Measurements from ENCODE around the gene RGPD3. TPM values are rescaled to one million over a fixed set of nuclear protein-coding genes. Genes with fewer than 3 reads are reported as not detected.
"Not testable (repeated sequence)": the region's sequence is repeated elsewhere in the genome, so short reads cannot be mapped to it uniquely, and the experiment has no call there.

RGPD3 gene
- total and polyA plus RNA-seq, 2 donors (not counting 1 experiment from before 2014, with no cell fraction given) = 0.16 to 0.37 TPM

- H3K27ac Mint-ChIP-seq; H3K27ac ChIP-seq (ENCODE audit: low read length in 2 of 2); CTCF ChIA-PET; H4K20me1 ChIP-seq (ENCODE audit: control insufficient read depth, insufficient read depth, low read length, poor library complexity, severe bottlenecking); H2AFZ ChIP-seq (ENCODE audit: insufficient read depth, low read depth, low read length, poor library complexity, severe bottlenecking); H3K4me3 ChIP-seq (ENCODE audit: control extremely low read depth in 1 of 5, extremely low read depth in 1 of 5, insufficient read depth in 1 of 5, low read depth in 2 of 5, low read length in 4 of 5); ATAC-seq (ENCODE audit: low read depth); H3K9ac ChIP-seq (ENCODE audit: low read length); H3K4me1 ChIP-seq (ENCODE audit: control insufficient read depth in 2 of 2, insufficient read depth in 2 of 2, low read length in 2 of 2); H3K79me2 ChIP-seq (ENCODE audit: control insufficient read depth, insufficient read depth, low read length); POLR2A ChIA-PET; H3K9me3 ChIP-seq (ENCODE audit: control extremely low read depth in 1 of 3, control insufficient read depth in 2 of 3, insufficient read depth in 1 of 3, low read length in 2 of 3); H3K9me3 Mint-ChIP-seq (ENCODE audit: insufficient read depth); DNase-seq; H3K4me1 Mint-ChIP-seq; H3K4me3 Mint-ChIP-seq; H3K27me3 ChIP-seq (replicated peaks in 1 of 4; ENCODE audit: control extremely low read depth in 1 of 4, control insufficient read depth in 3 of 4, insufficient read depth in 4 of 4, low read length in 3 of 4); H3K27me3 Mint-ChIP-seq; H3K36me3 ChIP-seq (replicated peaks in 1 of 2; ENCODE audit: control extremely low read depth in 1 of 2, control insufficient read depth in 1 of 2, extremely low read depth in 1 of 2, insufficient read depth in 2 of 2, low read length in 1 of 2); H3K4me2 ChIP-seq (replicated peaks; ENCODE audit: low read depth, low read length, poor library complexity, severe bottlenecking): not testable (repeated sequence)
- TF ChIP-seq CTCF (IDR thresholded peaks at IDR 0.05) = peak; percentile 30
- WGBS (ENCODE audit: insufficient coverage) = no CpG with 5 or more reads among the region's 4 CpGs
- intact Hi-C loops (cut with micrococcal nuclease) = loop anchor here (10.0 kb wide), 1 partner anchor 366 kb away; no protein-coding TSS in a partner anchor
These were observed 2.4 kb upstream of the RGPD3 start for GRCh38 chr2:106470658-106471057.

- H3K4me1 ChIP-seq (ENCODE audit: control insufficient read depth in 2 of 2, insufficient read depth in 2 of 2, low read length in 2 of 2); H3K36me3 ChIP-seq (replicated peaks in 1 of 2; ENCODE audit: control extremely low read depth in 1 of 2, control insufficient read depth in 1 of 2, extremely low read depth in 1 of 2, insufficient read depth in 2 of 2, low read length in 1 of 2); DNase-seq; intact Hi-C loops (cut with micrococcal nuclease); H3K4me2 ChIP-seq (replicated peaks; ENCODE audit: low read depth, low read length, poor library complexity, severe bottlenecking); H4K20me1 ChIP-seq (ENCODE audit: control insufficient read depth, insufficient read depth, low read length, poor library complexity, severe bottlenecking); CTCF ChIA-PET; H3K4me1 Mint-ChIP-seq; H3K9me3 Mint-ChIP-seq (ENCODE audit: insufficient read depth); H3K4me3 ChIP-seq (ENCODE audit: control extremely low read depth in 1 of 5, extremely low read depth in 1 of 5, insufficient read depth in 1 of 5, low read depth in 2 of 5, low read length in 4 of 5); POLR2A ChIA-PET; H3K9ac ChIP-seq (ENCODE audit: low read length); H3K9me3 ChIP-seq (ENCODE audit: control extremely low read depth in 1 of 3, control insufficient read depth in 2 of 3, insufficient read depth in 1 of 3, low read length in 2 of 3); H3K27ac Mint-ChIP-seq; H3K4me3 Mint-ChIP-seq; ATAC-seq (ENCODE audit: low read depth); H3K79me2 ChIP-seq (ENCODE audit: control insufficient read depth, insufficient read depth, low read length); H3K27me3 Mint-ChIP-seq; H2AFZ ChIP-seq (ENCODE audit: insufficient read depth, low read depth, low read length, poor library complexity, severe bottlenecking); H3K27ac ChIP-seq (ENCODE audit: low read length in 2 of 2); H3K27me3 ChIP-seq (replicated peaks in 1 of 4; ENCODE audit: control extremely low read depth in 1 of 4, control insufficient read depth in 3 of 4, insufficient read depth in 4 of 4, low read length in 3 of 4): not testable (repeated sequence)
- 95% methylated on average over 35 of the region's 49 CpGs for WGBS (ENCODE audit: insufficient coverage)
These were observed 697 bp downstream of the RGPD3 start for GRCh38 chr2:106467516-106467915.

- H3K27ac ChIP-seq (ENCODE audit: low read length in 2 of 2); intact Hi-C loops (cut with micrococcal nuclease); POLR2A ChIA-PET: not testable (repeated sequence)
These were observed 6.3 kb downstream of the RGPD3 start for GRCh38 chr2:106461882-106462281.

GRCh38 chr2:106390680-106391079, 77.5 kb downstream of the RGPD3 start:
- H3K4me3 Mint-ChIP-seq; H3K4me3 ChIP-seq (ENCODE audit: control extremely low read depth in 1 of 5, extremely low read depth in 1 of 5, insufficient read depth in 1 of 5, low read depth in 2 of 5, low read length in 4 of 5); H3K4me2 ChIP-seq (replicated peaks; ENCODE audit: low read depth, low read length, poor library complexity, severe bottlenecking); H3K27ac Mint-ChIP-seq; ATAC-seq (ENCODE audit: low read depth); H3K27me3 Mint-ChIP-seq; H3K9me3 ChIP-seq (ENCODE audit: control extremely low read depth in 1 of 3, control insufficient read depth in 2 of 3, insufficient read depth in 1 of 3, low read length in 2 of 3); CTCF ChIA-PET; H3K36me3 ChIP-seq (replicated peaks in 1 of 2; ENCODE audit: control extremely low read depth in 1 of 2, control insufficient read depth in 1 of 2, extremely low read depth in 1 of 2, insufficient read depth in 2 of 2, low read length in 1 of 2); H3K9ac ChIP-seq (ENCODE audit: low read length); H3K27me3 ChIP-seq (replicated peaks in 1 of 4; ENCODE audit: control extremely low read depth in 1 of 4, control insufficient read depth in 3 of 4, insufficient read depth in 4 of 4, low read length in 3 of 4); DNase-seq; H4K20me1 ChIP-seq (ENCODE audit: control insufficient read depth, insufficient read depth, low read length, poor library complexity, severe bottlenecking); H3K79me2 ChIP-seq (ENCODE audit: control insufficient read depth, insufficient read depth, low read length); H3K4me1 ChIP-seq (ENCODE audit: control insufficient read depth in 2 of 2, insufficient read depth in 2 of 2, low read length in 2 of 2); intact Hi-C loops (cut with micrococcal nuclease); H3K27ac ChIP-seq (ENCODE audit: low read length in 2 of 2); H3K9me3 Mint-ChIP-seq (ENCODE audit: insufficient read depth); H3K4me1 Mint-ChIP-seq; POLR2A ChIA-PET; H2AFZ ChIP-seq (ENCODE audit: insufficient read depth, low read depth, low read length, poor library complexity, severe bottlenecking): not testable (repeated sequence)
- WGBS (ENCODE audit: insufficient coverage) = no CpG with 5 or more reads among the region's 5 CpGs

More at GRCh38 chr2:106461882-106462281, 6.3 kb downstream of the RGPD3 start:
- H2AFZ ChIP-seq (ENCODE audit: insufficient read depth, low read depth, low read length, poor library complexity, severe bottlenecking); H3K9me3 ChIP-seq (ENCODE audit: control extremely low read depth in 1 of 3, control insufficient read depth in 2 of 3, insufficient read depth in 1 of 3, low read length in 2 of 3); H3K27ac Mint-ChIP-seq; DNase-seq; H3K79me2 ChIP-seq (ENCODE audit: control insufficient read depth, insufficient read depth, low read length); H4K20me1 ChIP-seq (ENCODE audit: control insufficient read depth, insufficient read depth, low read length, poor library complexity, severe bottlenecking); H3K9me3 Mint-ChIP-seq (ENCODE audit: insufficient read depth); H3K36me3 ChIP-seq (replicated peaks in 1 of 2; ENCODE audit: control extremely low read depth in 1 of 2, control insufficient read depth in 1 of 2, extremely low read depth in 1 of 2, insufficient read depth in 2 of 2, low read length in 1 of 2); H3K4me3 Mint-ChIP-seq; ATAC-seq (ENCODE audit: low read depth); H3K9ac ChIP-seq (ENCODE audit: low read length); H3K27me3 ChIP-seq (replicated peaks in 1 of 4; ENCODE audit: control extremely low read depth in 1 of 4, control insufficient read depth in 3 of 4, insufficient read depth in 4 of 4, low read length in 3 of 4); H3K4me2 ChIP-seq (replicated peaks; ENCODE audit: low read depth, low read length, poor library complexity, severe bottlenecking); H3K27me3 Mint-ChIP-seq; H3K4me1 Mint-ChIP-seq; H3K4me3 ChIP-seq (ENCODE audit: control extremely low read depth in 1 of 5, extremely low read depth in 1 of 5, insufficient read depth in 1 of 5, low read depth in 2 of 5, low read length in 4 of 5); CTCF ChIA-PET; H3K4me1 ChIP-seq (ENCODE audit: control insufficient read depth in 2 of 2, insufficient read depth in 2 of 2, low read length in 2 of 2): not testable (repeated sequence)
- no CpG with 5 or more reads among the region's 10 CpGs for WGBS (ENCODE audit: insufficient coverage)

Measured in B cell (primary cell).